Measurements from ENCODE around the gene GLRA3.

GRCh38 chr4:174690665-174691064 lies 138.4 kb downstream of the GLRA3 start:
- TF ChIP-seq CTCF (IDR thresholded peaks at IDR 0.05; ENCODE audit: extremely low read depth in 1 of 2, insufficient read depth in 1 of 2, low read depth in 1 of 2, low read length in 2 of 2), result no peak
- TF ChIP-seq EZH2 (IDR thresholded peaks at IDR 0.05; ENCODE audit: borderline replicate concordance, low read depth, low read length, severe bottlenecking), result no peak
